Ramos (cell line): ENCODE results near the gene LRRC59.
"Not testable (repeated sequence)": the region's sequence is repeated elsewhere in the genome, so short reads cannot be mapped to it uniquely, and the experiment has no call there.

Experiments used
- in situ Hi-C: fragments of 300-500 bp; cut with MboI; formaldehyde crosslinking; loops from one replicate; pipeline ENCODE4 v1.14.3; 2022; ENCODE audit warnings: low sequenced_read_pairs; ENCODE audit not compliant: unreplicated experiment

The LRRC59 gene

GRCh38 chr17:50424996-50425681 lies 27.8 kb upstream of the LRRC59 start:
- in situ Hi-C loops: no loop called here

GRCh38 chr17:50424246-50424995 lies 27.1 kb upstream of the LRRC59 start:
- in situ Hi-C loops: no loop called here

DNA sequence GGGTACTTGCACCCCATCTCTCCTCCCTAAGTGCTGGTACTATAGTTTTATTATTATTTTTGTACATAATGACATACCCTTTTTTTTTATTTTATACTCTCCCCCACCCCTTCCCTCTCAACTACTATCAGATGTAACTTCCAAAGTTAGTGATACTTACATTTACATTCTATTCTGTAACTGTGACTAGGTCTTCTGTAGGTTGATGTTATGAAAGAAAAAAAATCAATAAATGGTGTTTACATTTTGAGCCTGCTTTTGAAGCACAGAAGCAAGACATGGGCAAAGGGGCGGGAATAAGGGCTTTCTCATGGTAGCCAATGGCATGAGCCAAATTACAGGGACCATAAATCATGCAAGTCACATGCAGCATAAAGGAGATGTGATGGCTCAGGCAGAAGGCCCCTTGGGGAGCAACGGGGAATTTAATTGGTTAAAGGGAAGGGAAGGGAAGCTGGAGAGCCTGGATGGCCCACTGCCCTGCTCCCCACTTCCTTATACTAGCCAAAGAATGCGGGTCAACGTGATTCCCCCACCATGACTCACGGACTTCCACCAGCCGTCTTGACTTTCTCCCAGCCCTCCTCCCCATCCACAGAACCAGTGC lies 26.3 kb upstream of the LRRC59 start:
- in situ Hi-C loops: no loop called here

- in situ Hi-C loops: no loop called here
These were observed 25.4 kb upstream of the LRRC59 start for GRCh38 chr17:50422738-50423137.

DNA sequence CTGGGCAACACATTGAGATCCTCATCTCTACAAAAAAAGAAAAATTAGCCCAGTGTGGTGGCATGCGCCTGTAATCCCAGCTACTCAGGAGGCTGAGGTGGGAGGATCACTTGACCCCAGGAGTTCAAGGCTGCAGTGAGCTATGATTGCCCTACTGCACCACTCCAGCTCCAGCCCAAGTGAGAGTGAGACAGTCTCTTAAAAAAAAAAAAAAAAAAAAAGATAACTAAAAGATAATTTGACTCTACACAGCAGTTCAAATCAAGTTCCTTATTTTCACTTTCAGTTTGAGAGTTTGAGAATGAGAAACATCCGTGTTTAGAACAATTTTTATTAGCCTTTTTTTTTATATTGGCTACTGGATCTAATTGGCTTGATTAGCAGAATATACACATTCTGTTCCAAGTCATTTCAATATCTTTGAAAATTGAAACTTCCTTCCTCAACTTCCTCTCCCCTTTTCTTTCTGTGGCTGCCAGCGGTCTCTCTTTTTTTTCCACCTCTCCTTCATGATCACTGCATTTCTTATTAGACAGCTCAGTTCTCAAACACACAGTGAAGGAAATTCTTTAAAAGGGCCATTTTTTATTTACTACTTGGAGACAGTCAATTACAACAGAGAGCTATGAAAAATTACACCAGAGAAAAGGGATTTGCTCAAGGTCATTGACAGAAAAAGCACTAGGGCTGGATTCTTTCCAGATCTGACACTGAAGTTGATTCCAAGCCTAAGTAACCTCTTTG lies 24.2 kb upstream of the LRRC59 start:
- in situ Hi-C loops: no loop called here

DNA sequence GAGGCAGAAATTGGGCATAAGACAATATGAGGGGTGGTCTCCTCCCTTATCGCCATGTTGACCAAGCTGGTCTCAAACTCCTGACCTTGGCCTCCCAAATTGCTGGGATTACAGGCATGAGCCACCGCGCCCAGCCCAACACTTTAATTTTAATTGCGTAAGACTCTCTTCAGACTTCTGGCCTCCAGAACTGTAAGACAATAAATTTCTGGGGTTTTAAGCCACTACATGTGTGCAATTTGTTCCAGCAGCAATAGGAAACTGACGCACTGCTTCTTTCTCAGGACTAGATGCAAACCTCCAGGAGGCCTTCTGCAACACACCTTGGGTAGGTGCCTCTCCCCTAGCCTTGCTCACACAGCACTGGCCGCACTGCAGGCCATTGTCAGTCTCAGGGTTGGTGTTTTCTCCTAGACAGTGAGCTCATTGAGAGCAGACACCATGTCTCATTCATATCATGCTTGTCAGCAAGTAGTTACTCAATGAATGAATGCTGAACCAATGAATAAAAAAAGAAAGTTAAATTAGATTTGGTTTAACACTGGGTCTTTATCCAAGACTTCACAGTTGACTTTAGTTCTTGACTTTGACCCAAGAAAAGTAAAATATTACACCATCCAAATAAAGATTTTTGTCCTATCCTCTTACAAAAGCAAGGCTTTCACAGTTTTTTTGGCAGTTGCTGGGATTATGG lies 23.2 kb upstream of the LRRC59 start:
- in situ Hi-C loops: no loop called here

- in situ Hi-C loops: not testable (repeated sequence)
These were observed 22.3 kb upstream of the LRRC59 start for GRCh38 chr17:50419577-50419976.

DNA sequence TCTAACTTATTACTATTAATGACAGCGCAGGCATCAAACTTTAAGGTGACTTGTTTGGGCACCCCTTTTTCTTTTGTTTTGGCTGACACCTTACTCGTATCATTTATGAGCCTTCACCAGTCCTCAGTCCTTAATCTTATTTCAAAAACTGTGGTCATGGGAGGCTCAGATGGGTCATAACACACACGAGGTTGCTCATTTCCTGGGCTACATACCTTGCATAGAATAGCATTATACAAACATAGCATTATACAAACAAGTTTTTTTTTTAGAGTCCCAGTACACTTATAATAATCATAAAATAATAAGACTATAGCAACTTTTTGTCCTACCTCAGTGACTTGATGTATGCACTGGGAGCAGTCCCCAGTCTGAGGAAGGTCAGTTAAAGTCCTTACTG lies 17.5 kb upstream of the LRRC59 start:
- in situ Hi-C loops: no loop called here

DNA sequence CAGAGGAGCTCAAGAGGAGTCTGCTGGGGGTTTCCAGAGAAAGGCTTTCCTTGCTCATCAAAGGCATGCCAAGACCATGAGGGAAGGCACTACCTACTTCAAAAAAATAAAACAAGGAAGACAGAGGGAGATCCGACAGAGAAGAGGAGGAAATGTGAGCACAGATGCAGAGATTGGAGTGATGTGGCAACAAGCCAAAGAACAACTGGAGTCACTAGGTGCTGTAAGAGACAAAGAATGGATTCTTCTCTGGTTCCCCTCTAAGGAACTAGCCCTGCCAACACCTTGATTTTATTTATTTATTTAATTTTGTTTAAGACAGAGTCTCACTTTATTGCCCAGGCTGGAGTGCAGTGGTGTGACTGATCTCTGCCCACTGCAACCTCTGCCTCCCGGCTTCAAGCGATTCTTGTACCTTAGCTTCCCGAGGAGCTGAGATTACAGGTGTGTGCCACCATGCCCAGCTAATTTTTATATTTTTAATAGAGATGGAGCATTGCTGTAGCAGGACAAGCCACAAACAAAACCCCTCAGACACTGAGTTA lies 14.9 kb upstream of the LRRC59 start:
- in situ Hi-C loops: no loop called here

DNA sequence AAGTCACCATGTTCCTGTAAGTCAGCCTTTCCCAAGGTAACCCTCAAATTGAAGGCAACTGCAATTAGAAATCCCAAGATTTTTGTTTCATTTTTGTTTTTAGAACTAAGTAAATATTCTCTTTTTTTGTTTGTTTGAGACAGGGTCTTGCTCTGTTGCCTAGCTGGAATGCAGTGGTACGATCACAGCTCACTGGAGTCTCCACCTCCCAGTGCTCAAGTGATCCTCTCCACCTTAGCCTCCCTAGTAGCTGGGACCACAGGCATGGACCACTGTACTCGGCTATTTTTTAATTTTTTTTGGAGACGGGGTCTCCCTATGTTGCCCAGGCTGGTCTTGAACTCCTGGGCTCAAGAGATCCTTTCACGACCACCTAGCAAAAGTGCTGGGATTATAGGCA lies 10.6 kb upstream of the LRRC59 start:
- in situ Hi-C loops: no loop called here

DNA sequence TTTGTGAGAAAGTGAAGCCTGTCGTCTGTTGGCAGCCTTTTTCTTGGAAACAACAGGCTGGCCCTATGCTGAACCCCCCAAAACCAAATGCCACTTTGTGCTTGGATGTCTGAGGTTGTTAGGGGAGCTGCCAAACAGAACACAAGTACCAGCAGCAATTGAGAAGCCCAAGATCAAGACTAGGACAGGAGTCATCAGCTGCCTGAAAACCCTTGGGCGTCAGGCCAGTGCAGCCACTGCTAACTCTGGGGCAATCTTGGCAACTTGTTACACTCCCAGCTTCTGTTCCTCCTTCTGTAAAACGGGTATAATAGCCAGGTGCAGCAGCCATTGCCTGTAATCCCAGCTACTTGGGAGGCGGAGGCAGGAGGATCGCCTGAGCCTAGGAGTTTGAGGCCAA lies 9.3 kb upstream of the LRRC59 start:
- in situ Hi-C loops: no loop called here

- in situ Hi-C loops: not testable (repeated sequence)
These were observed 8.0 kb upstream of the LRRC59 start for GRCh38 chr17:50405351-50405750.

DNA sequence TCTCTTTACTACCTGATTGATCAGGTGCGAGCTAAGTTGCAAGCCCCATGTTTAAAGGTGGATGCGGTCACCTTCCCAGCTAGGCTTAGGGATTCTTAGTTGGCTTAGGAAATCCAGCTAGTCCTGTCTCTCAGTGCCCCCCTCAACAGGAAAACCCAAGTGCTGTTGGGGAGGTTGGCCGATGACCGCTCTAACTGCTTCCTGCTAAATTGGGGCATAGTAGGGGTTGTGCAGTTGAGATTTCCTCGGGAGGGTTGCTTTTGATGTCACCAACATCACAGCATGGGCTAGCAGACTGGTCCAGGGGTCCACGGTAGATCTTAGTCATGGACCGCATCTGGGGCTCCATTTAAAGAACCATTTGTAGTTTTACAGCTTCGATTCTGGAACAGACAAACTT lies 2.3 kb upstream of the LRRC59 start:
- in situ Hi-C loops: not testable (repeated sequence)

GRCh38 chr17:50398672-50399071 lies 1.3 kb upstream of the LRRC59 start:
- in situ Hi-C loops: not testable (repeated sequence)

- in situ Hi-C loops: no loop called here
These were observed 579 bp upstream of the LRRC59 start for GRCh38 chr17:50397919-50398285.

DNA sequence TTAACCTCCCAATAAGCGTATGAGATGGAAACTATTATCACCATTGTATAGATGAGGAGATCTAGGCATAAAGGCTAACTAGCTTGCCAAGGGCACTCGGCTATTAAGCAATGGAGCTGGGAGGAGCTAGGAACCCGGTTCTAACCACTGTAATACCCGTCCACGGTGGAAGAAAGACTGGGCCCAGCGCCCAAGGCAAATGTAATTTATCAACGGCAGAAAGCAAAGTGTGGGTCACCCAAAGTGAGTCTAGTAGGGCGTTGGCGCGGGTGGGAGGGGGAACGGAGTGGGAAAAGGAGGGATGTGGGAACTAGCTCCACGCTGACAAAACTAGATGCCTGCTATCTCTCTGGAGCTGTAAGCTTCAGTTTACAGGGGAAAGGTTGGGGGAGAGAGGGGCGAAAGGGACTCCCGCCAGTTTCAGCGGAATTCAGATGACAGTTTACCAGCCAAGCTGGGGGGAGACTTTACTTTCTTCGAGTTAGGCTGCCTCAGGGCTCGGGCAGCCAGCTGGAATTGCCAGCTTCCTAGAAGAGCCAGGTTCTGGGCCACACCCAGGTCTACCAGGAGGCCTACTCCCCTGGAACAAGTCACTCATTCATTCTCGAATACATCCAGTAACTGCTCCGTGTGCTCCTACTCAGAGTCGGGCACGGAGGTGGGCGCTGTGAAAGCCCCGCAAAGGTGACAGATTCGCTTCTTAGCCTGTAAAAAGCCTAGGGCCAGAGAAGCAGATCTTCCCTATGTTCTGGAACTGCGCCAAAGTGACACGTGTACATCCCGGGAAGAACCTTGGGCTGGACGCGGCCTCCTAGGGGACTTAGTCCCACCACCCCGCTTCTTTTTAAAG lies 837 bp downstream of the LRRC59 start:
- in situ Hi-C loops: no loop called here

GRCh38 chr17:50394711-50395110 lies 2.6 kb downstream of the LRRC59 start:
- in situ Hi-C loops: no loop called here

GRCh38 chr17:50393700-50394099 lies 3.6 kb downstream of the LRRC59 start:
- in situ Hi-C loops: no loop called here

- in situ Hi-C loops: no loop called here
These were observed 4.7 kb downstream of the LRRC59 start for GRCh38 chr17:50392621-50393020.
